PC-3 (cell line): ENCODE data around the gene RPS26.

ENCODE experiments used
- CTCF ChIP-seq: fragments of 300-600 bp; sonication (generic); conservative IDR thresholded peaks from 2 replicates; pipeline ENCODE4 v1.5.1; 2017; ENCODE audit warnings: antibody characterized with exemption, low read depth, mild to moderate bottlenecking, low read length
- EZH2 ChIP-seq: fragments of 300-600 bp; sonication (generic); IDR thresholded peaks from one replicate; pipeline ENCODE4 v1.6.1; 2017; ENCODE audit warnings: antibody characterized with exemption, mild to moderate bottlenecking, low read length; ENCODE audit not compliant: unreplicated experiment
- EZH2phosphoT487 ChIP-seq: fragments of 300-600 bp; sonication (generic); IDR thresholded peaks from 2 replicates; pipeline ENCODE4 v1.6.1; 2018; ENCODE audit warnings: mild to moderate bottlenecking, antibody characterized with exemption, low read length, borderline replicate concordance

GRCh38 chr12:56081393-56082347 is 40.0 kb downstream of the RPS26 start:
- TF ChIP-seq EZH2 (no peak), CTCF (no peak), EZH2phosphoT487 (no peak)
